Aorta (tissue), 5 donors: ENCODE measurements around the gene SLC26A1. TPM values are rescaled to one million over a fixed set of nuclear protein-coding genes. Genes with fewer than 3 reads are reported as not detected.

Experiments used
- ATAC-seq: fragments of 200-7000 bp; cut with Tn5 transposase; one replicate; pipeline ENCODE4 v1.9.1; 2022; ENCODE audit warnings: moderate library complexity; ENCODE audit not compliant: low FRiP score
- DNase-seq, 2 donors: peaks; one replicate each; pipeline ENCODE4 v3.0.0-alpha.2; 2020
- H3K27ac ChIP-seq, 2 donors: one replicate each; pipeline ENCODE4 v1.5.1; 2013; ENCODE audit warnings: low read length in 2 of 2, mild to moderate bottlenecking in 2 of 2, moderate library complexity in 2 of 2, control low read depth in 1 of 2, inconsistent platforms in 1 of 2, low read depth in 1 of 2
- H3K27me3 ChIP-seq, 2 donors: one replicate each; pipeline ENCODE4 v1.6.1; 2013; ENCODE audit warnings: control low read depth in 1 of 2, low read length in 1 of 2, mild to moderate bottlenecking in 1 of 2, moderate library complexity in 1 of 2; ENCODE audit not compliant: insufficient read depth in 2 of 2, control insufficient read depth in 1 of 2
- H3K36me3 ChIP-seq, 2 donors: one replicate each; pipeline ENCODE4 v1.6.1; 2013; ENCODE audit warnings: control low read depth in 1 of 2, low read length in 1 of 2, mild to moderate bottlenecking in 1 of 2; ENCODE audit not compliant: insufficient read depth in 2 of 2, control insufficient read depth in 1 of 2
- H3K4me1 ChIP-seq, 2 donors: one replicate each; pipeline ENCODE4 v1.6.1; 2013; ENCODE audit warnings: low read length in 2 of 2, control low read depth in 1 of 2, mild to moderate bottlenecking in 1 of 2, moderate library complexity in 1 of 2; ENCODE audit not compliant: insufficient read depth in 2 of 2, control insufficient read depth in 1 of 2
- H3K4me3 ChIP-seq, 2 donors: one replicate each; pipeline ENCODE4 v1.5.1; 2013; ENCODE audit warnings: low read length in 2 of 2, control low read depth in 1 of 2, mild to moderate bottlenecking in 1 of 2
- H3K9me3 ChIP-seq: one replicate; pipeline ENCODE4 v1.6.1; 2013; ENCODE audit warnings: mild to moderate bottlenecking, low read length; ENCODE audit not compliant: control insufficient read depth
- WGBS, 2 donors: extraction: QIAGEN DNeasy Blood & Tissue Kit; methylation state at CpG; one replicate each; pipeline ENCODE4 v1.1.7; 2013; 5-methylcytosine and 5-hydroxymethylcytosine counted together
- intact Hi-C, 2 donors: fragments of 100-400 bp; cut with DNase I; formaldehyde crosslinking; loops; one replicate each; pipeline versions ENCODE4 v1.14.2 to v1.15.0; 2022
- polyA plus RNA-seq, 2 donors: library from polyadenylated mRNA; stranded (reverse); fragments of 200-250 nt; gene quantifications; one replicate each; pipeline ENCODE4 v1.2.3, GENCODE V29; 2013
- total RNA-seq, 2 donors: library from RNA; stranded (reverse); fragmentation: NEBNext Ultra II Directional; extraction: Animal tissue kit (Norgen Biotek cat#: 25700); gene quantifications; one replicate each; pipeline ENCODE4 v1.2.1, GENCODE V29; 2021
- donor health status: healthy with polysubstance abuse.
- donor health status: Bipolar disorder and iron deficiency.
- donor health status: DM: no; HTN: no; CAD: no.
- donor health status: DM: no; HTN: no; CAD: no.
- donor health status: DM: yes; HTN: yes; CAD: no.

Gene SLC26A1
- total and polyA plus RNA-seq, 4 donors, result 0.38 to 0.87 (median 0.45) TPM; not detected in 1

DNA sequence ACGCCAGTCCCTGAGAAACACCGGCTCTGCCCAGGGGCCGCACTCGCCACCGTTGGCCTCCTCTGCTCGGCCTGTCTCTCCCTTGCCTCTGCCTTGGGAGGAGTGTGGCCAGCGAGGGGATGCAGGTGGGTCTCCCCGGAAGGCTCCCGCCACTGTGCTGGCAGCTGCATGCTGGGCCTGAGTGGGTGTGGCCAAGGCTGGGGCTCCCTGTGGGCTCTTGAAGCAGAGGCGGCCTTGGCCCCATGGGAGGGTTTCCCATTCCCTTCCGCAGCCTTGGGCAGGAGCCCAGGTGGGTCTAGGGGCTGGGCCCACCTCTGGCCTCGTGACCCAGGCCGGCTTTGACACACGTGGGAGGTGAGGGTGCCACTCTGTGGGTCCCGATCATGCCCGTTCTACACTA is 37.4 kb upstream of the SLC26A1 start:
- H3K9me3 ChIP-seq, result no peaks in the 10 kb centered on the region
- H3K4me3 ChIP-seq, result no peak overlapping the region
- intact Hi-C loops, result no loop called here
- DNase-seq (no peak), ATAC-seq (no peak)
- WGBS, 2 donors, result 81% methylated on average over 16 of the region's 16 CpGs
- H3K4me1 ChIP-seq, result no peaks in the 10 kb centered on the region
- H3K27ac ChIP-seq, result no peak overlapping the region
- no peaks in the 10 kb centered on the region for H3K27me3 ChIP-seq
- H3K36me3 ChIP-seq, result no peaks in the 10 kb centered on the region

GRCh38 chr4:1030031-1030430 is 36.8 kb upstream of the SLC26A1 start:
- Histone ChIP-seq H3K27ac (no peak overlapping the region), H3K4me1 (no peaks in the 10 kb centered on the region), H3K9me3 (no peaks in the 10 kb centered on the region), H3K27me3 (no peaks in the 10 kb centered on the region), H3K36me3 (no peaks in the 10 kb centered on the region), H3K4me3 (no peak overlapping the region)
- ATAC-seq (no peak), DNase-seq (no peak)
- intact Hi-C loops, result no loop called here
- WGBS, 2 donors, result 58 to 67% methylated on average over 11 to 12 of the region's 12 CpGs

GRCh38 chr4:1029529-1029928 is 36.3 kb upstream of the SLC26A1 start:
- DNase-seq (no peak), ATAC-seq (no peak)
- no peak overlapping the region for H3K27ac ChIP-seq
- no peak overlapping the region for H3K4me3 ChIP-seq
- intact Hi-C loops, result no loop called here
- no peaks in the 10 kb centered on the region for H3K27me3 ChIP-seq
- H3K4me1 ChIP-seq, result no peaks in the 10 kb centered on the region
- no peaks in the 10 kb centered on the region for H3K9me3 ChIP-seq
- WGBS, 2 donors, result 51 to 53% methylated on average over 17 of the region's 17 CpGs
- H3K36me3 ChIP-seq, result no peaks in the 10 kb centered on the region

DNA sequence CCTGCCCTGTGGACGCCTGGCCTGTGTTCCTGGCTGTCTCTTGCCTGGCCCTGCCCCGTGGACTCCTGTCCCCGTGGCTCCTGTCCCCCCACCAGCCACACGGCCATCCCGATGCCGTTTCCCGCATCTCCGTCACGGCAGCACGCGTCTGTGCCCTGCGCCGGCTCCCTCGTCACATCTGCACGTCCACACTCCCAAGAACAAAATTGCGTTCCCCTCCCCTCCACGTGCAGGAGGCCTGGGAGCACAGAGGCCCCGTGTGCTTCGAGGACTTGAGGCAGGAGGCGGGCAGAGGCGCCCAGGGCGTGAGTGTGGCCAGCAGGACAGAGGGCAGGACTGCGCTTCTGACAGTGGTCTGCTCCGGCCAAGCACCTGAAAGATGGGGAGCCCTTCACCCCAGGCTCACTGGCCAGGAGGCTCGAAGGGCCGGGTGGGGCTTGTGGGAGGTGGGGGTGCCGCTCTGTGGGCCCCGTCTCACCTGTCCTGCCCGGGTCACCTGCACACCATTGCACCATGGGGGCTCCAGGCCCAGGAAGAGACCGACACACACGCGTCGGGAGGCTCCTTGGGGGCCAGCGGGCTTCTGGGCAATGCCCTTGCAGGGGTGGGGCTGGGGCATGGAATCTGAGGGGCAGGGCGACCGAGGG is 35.5 kb upstream of the SLC26A1 start:
- WGBS, 2 donors, result 86 to 88% methylated on average over 35 to 36 of the region's 36 CpGs
- Histone ChIP-seq H3K9me3 (no peaks in the 10 kb centered on the region), H3K27me3 (no peaks in the 10 kb centered on the region), H3K27ac (no peak overlapping the region), H3K36me3 (no peaks in the 10 kb centered on the region), H3K4me3 (no peak overlapping the region), H3K4me1 (no peaks in the 10 kb centered on the region)
- no peak for DNase-seq
- intact Hi-C loops, result no loop called here
- no peak for ATAC-seq

DNA sequence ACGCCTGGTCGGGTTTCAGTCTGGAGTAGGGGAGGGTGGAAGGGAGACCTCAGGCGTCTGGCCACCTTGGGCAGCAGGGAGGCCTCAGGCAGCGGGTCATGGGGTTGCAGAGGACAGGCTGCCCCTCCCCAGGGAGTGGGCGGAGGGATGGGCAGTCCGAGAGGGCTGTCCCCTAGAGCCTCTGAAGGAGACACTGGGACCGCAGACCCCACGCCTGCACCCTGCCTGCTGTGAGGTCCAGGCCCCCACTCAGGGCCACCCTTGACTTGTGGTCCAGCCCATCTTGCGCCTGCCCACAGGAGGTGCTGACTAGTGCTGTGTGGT is 34.7 kb upstream of the SLC26A1 start:
- intact Hi-C loops, result no loop called here
- DNase-seq (no peak), ATAC-seq (no peak)
- Histone ChIP-seq H3K27me3 (no peaks in the 10 kb centered on the region), H3K9me3 (no peaks in the 10 kb centered on the region), H3K36me3 (no peaks in the 10 kb centered on the region), H3K27ac (no peak overlapping the region), H3K4me1 (no peaks in the 10 kb centered on the region), H3K4me3 (no peak overlapping the region)
- WGBS, 2 donors, result 80 to 86% methylated on average over 9 of the region's 9 CpGs

- no peaks in the 10 kb centered on the region for H3K27me3 ChIP-seq
- no peak for ATAC-seq
- no peak for DNase-seq
- intact Hi-C loops, result no loop called here
- no peak overlapping the region for H3K27ac ChIP-seq
- WGBS, 2 donors, result 79 to 82% methylated on average over 26 of the region's 26 CpGs
- no peak overlapping the region for H3K4me3 ChIP-seq
- H3K9me3 ChIP-seq, result no peaks in the 10 kb centered on the region
- H3K4me1 ChIP-seq, result no peaks in the 10 kb centered on the region
- H3K36me3 ChIP-seq, result no peaks in the 10 kb centered on the region
Observed at GRCh38 chr4:1027219-1027914, 34.2 kb upstream of the SLC26A1 start.

DNA sequence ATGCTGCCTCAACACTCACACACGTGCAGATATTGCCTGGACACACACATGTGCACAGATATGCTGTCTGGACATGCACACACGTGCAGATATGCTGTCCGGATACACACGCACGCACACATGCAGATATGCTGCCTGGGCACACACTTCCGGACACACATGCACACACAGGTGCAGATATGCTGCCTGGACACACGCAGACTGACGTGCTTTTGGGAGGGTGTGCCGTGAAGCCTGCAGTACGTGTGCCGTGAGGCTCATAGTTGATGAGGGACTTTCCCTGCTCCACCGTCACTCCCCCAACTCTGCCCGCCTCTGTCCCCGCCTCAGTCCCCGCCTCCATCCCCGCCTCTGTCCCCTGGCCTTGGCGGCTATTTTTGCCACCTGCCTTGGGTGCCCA is 32.9 kb upstream of the SLC26A1 start:
- intact Hi-C loops, result no loop called here
- peak; percentile 9 for ATAC-seq
- no peak overlapping the region for H3K4me3 ChIP-seq
- no peaks in the 10 kb centered on the region for H3K9me3 ChIP-seq
- DNase-seq, result no peak
- no peaks in the 10 kb centered on the region for H3K27me3 ChIP-seq
- H3K4me1 ChIP-seq, result no peaks in the 10 kb centered on the region
- 49 to 51% methylated on average over 17 of the region's 17 CpGs for WGBS, 2 donors
- no peak overlapping the region for H3K27ac ChIP-seq
- no peaks in the 10 kb centered on the region for H3K36me3 ChIP-seq

DNA sequence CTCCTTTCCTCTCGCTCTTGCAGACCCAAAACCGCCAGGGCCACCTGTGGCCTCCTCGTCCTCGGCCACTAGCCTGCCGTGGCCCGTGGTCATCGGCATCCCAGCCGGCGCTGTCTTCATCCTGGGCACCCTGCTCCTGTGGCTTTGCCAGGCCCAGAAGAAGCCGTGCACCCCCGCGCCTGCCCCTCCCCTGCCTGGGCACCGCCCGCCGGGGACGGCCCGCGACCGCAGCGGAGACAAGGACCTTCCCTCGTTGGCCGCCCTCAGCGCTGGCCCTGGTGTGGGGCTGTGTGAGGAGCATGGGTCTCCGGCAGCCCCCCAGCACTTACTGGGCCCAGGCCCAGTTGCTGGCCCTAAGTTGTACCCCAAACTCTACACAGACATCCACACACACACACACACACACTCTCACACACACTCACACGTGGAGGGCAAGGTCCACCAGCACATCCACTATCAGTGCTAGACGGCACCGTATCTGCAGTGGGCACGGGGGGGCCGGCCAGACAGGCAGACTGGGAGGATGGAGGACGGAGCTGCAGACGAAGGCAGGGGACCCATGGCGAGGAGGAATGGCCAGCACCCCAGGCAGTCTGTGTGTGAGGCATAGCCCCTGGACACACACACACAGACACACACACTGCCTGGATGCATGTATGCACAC is 31.8 kb upstream of the SLC26A1 start:
- no peaks in the 10 kb centered on the region for H3K27me3 ChIP-seq
- no peaks in the 10 kb centered on the region for H3K36me3 ChIP-seq
- DNase-seq (no peak), ATAC-seq (no peak)
- H3K4me3 ChIP-seq, result no peak overlapping the region
- no peaks in the 10 kb centered on the region for H3K4me1 ChIP-seq
- intact Hi-C loops, result no loop called here
- no peak overlapping the region for H3K27ac ChIP-seq
- H3K9me3 ChIP-seq, result no peaks in the 10 kb centered on the region
- WGBS, 2 donors, result 91 to 93% methylated on average over 31 to 32 of the region's 32 CpGs
